ENCODE measurements around the gene PKIG. TPM values are rescaled to one million over a fixed set of nuclear protein-coding genes. Genes with fewer than 3 reads are reported as not detected.

Gene PKIG
- polyA plus RNA-seq, 1 of the 3 experiments (the other 2 are of a cell fraction): 92.9 TPM

- Histone ChIP-seq H4K20me1 (ENCODE audit: insufficient read depth) (no peaks in the 10 kb centered on the region), H3K27ac (ENCODE audit: low read depth in 2 of 2, low read length in 1 of 2) (peak overlapping the region in 1 of 2 experiments; percentile 60; a peak in 2 of 4 replicates), H3F3A (replicated peaks; ENCODE audit: insufficient read depth) (peaks cover 13% of the 10 kb centered on the region), H3K27me3 (ENCODE audit: insufficient read depth) (no peaks in the 10 kb centered on the region), H3K4me1 (ENCODE audit: control insufficient read depth in 1 of 2, insufficient read depth in 2 of 2, low read depth in 1 of 2, low read length in 1 of 2) (peaks cover 13 to 41% of the 10 kb centered on the region in 2 experiments), H2AFZ (ENCODE audit: low read depth) (no peak overlapping the region), H3K4me2 (no peak overlapping the region), H3K9me2 (no peaks in the 10 kb centered on the region), H3K4me3 (ENCODE audit: low read depth in 2 of 2, low read length in 1 of 2) (no peak overlapping the region), H3K9ac (no peak overlapping the region), H3K36me3 (replicated peaks in 1 of 2; ENCODE audit: control insufficient read depth in 1 of 2, insufficient read depth in 2 of 2, low read length in 1 of 2) (peaks cover 0 to 2% of the 10 kb centered on the region in 2 experiments), H3K79me2 (ENCODE audit: insufficient read depth) (peaks cover 16% of the 10 kb centered on the region; the same call in 1 of the 2 replicates), H3K9me3 (no peaks in the 10 kb centered on the region)
- POLR2A ChIA-PET: interaction anchor here (1.1 kb wide), 1 partner anchor 11 kb away, joined by 3 read pairs; no protein-coding TSS in a partner anchor
- DNase-seq: no peak
- CTCF ChIA-PET: interaction anchor here (1.1 to 3.8 kb wide), 4 partner anchors 12 to 517 kb away, joined by 3 to 26 read pairs (median 4); partner anchors contain the start of gene FITM2
- no peak for TF ChIP-seq RAD21 (IDR thresholded peaks at IDR 0.05; ENCODE audit: low read length)
- TF ChIP-seq CTCF (IDR thresholded peaks at IDR 0.05): no peak
- TF ChIP-seq SIN3A (IDR thresholded peaks at IDR 0.05; ENCODE audit: borderline replicate concordance, low read depth, low read length): no peak
- no peak for TF ChIP-seq NRF1 (IDR thresholded peaks at IDR 0.05; ENCODE audit: low read depth, low read length)
- no peak for TF ChIP-seq ELF1 (IDR thresholded peaks at IDR 0.05)
- TF ChIP-seq MAX (IDR thresholded peaks at IDR 0.05; ENCODE audit: low read depth): no peak
- WGBS (ENCODE audit: low lambda C conversion rate): 85% methylated on average over 3 of the region's 4 CpGs
These were observed 15.1 kb downstream of the PKIG start for GRCh38 chr20:44597516-44597915.

GRCh38 chr20:44597930-44598329 is 15.6 kb downstream of the PKIG start:
- ChIA-PET CTCF (interaction anchor here (1.1 to 3.8 kb wide), 4 partner anchors 9 to 518 kb away, joined by 3 to 26 read pairs (median 5); no protein-coding TSS in a partner anchor), POLR2A (interaction anchor here (1.1 kb wide), 1 partner anchor 11 kb away, joined by 3 read pairs; no protein-coding TSS in a partner anchor)
- no peak overlapping the region for H3K4me2 ChIP-seq
- H3F3A ChIP-seq (replicated peaks; ENCODE audit: insufficient read depth): peaks cover 13% of the 10 kb centered on the region
- peaks cover 13 to 45% of the 10 kb centered on the region in 2 experiments for H3K4me1 ChIP-seq (ENCODE audit: control insufficient read depth in 1 of 2, insufficient read depth in 2 of 2, low read depth in 1 of 2, low read length in 1 of 2)
- no peak overlapping the region for H3K4me3 ChIP-seq (ENCODE audit: low read depth in 2 of 2, low read length in 1 of 2)
- peak overlapping the region; percentile 43 to 60; a peak in 3 of 4 replicates for H3K27ac ChIP-seq (ENCODE audit: low read depth in 2 of 2, low read length in 1 of 2)
- no peaks in the 10 kb centered on the region for H3K9me3 ChIP-seq
- TF ChIP-seq IRF3 (IDR thresholded peaks at IDR 0.05; ENCODE audit: low read depth, low read length): no peak
- no peak for TF ChIP-seq RFX5 (IDR thresholded peaks at IDR 0.05; ENCODE audit: low read length)
- TF ChIP-seq FOSL2 (IDR thresholded peaks at IDR 0.05; ENCODE audit: borderline replicate concordance, low read depth): no peak
- TF ChIP-seq USF1 (IDR thresholded peaks at IDR 0.05; ENCODE audit: borderline replicate concordance, low read depth): no peak
- no peak for TF ChIP-seq TCF12 (IDR thresholded peaks at IDR 0.05)
- TF ChIP-seq NFIC (IDR thresholded peaks at IDR 0.05; ENCODE audit: borderline replicate concordance): no peak
- no peak for TF ChIP-seq PBX3 (IDR thresholded peaks at IDR 0.05)
- peaks cover 16% of the 10 kb centered on the region; the same call in 1 of the 2 replicates for H3K79me2 ChIP-seq (ENCODE audit: insufficient read depth)
- no peaks in the 10 kb centered on the region for H3K36me3 ChIP-seq (replicated peaks in 1 of 2; ENCODE audit: control insufficient read depth in 1 of 2, insufficient read depth in 2 of 2, low read length in 1 of 2)
- no peak overlapping the region; the same call in 1 of the 2 replicates for H2AFZ ChIP-seq (ENCODE audit: low read depth)
- H3K27me3 ChIP-seq (ENCODE audit: insufficient read depth): no peaks in the 10 kb centered on the region
- H3K9me2 ChIP-seq: no peaks in the 10 kb centered on the region
- WGBS (ENCODE audit: low lambda C conversion rate): 100% methylated on average over 3 of the region's 4 CpGs
- no peak for DNase-seq
- H4K20me1 ChIP-seq (ENCODE audit: insufficient read depth): no peaks in the 10 kb centered on the region
- peak overlapping the region; percentile 52; the same call in 1 of the 2 replicates for H3K9ac ChIP-seq
